ENCODE data around the gene BIN1.
"Not testable (repeated sequence)": the region's sequence is repeated elsewhere in the genome, so short reads cannot be mapped to it uniquely, and the experiment has no call there.

Gene BIN1

DNA sequence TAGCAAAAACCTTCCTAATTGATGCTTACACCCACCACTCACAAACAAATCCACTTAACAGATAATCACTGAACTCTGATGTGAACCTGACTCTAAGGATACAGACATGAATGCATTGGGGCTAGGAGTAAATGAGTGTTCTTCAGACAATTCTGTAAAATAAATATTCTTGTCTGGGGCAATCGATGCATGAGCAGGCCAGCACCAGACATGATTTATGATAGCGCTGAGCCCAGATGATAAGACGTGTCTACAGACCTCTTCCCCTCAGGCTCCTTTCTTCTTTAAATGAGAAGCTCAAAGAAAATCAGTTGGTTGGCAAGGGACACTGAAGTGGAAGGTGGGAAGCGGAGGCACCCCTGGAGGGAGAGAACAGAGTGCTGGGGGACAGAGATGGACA lies 27.3 kb upstream of the BIN1 start:
- in situ Hi-C loops (cut with MboI; ENCODE audit: low sequenced_read_pairs) = no loop called here

- in situ Hi-C loops (cut with MboI; ENCODE audit: low sequenced_read_pairs) = no loop called here
Measured at GRCh38 chr2:127133793-127134192, 26.8 kb upstream of the BIN1 start.

GRCh38 chr2:127130421-127130820 lies 23.5 kb upstream of the BIN1 start:
- in situ Hi-C loops (cut with MboI; ENCODE audit: low sequenced_read_pairs) = no loop called here

DNA sequence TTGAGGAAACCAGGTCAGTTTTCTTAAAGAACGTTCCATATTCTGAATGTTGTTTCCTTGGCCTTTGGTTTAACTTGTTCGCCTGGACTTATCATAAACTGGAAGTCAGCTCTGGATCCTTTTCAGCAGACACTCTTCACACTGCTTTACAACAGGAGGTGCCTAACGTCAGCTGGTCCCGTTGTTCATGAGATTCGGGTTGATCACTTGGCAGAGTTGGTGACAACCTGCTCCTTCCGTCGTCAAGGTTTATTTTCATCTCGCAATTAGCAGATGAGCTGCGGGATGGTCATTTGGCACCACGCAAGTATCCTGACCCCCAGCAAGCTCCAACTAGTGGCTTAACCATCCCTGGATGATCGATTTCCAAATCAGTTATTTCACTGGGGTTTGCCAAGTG lies 23.0 kb upstream of the BIN1 start:
- in situ Hi-C loops (cut with MboI; ENCODE audit: low sequenced_read_pairs) = no loop called here

- in situ Hi-C loops (cut with MboI; ENCODE audit: low sequenced_read_pairs) = no loop called here
Measured at GRCh38 chr2:127128445-127128904, 21.5 kb upstream of the BIN1 start.

DNA sequence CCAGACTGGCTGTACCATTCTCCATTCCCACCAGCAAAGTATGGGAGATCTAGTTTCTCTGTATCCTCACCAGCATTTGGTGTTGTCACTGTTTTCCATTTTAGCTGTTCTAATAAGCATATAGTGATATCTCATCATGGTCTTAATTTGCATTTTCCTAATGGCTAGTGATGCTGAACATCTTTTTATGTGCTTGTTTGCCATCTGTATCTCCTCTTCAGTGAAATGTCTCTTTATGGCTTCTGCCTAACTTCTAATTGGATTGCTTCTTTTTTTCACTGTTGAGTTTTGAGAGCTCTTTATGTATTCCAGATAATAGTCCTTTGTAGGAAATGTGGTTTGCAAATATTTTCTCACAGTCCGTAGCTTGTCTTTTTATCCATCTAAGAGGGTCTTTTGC lies 18.9 kb upstream of the BIN1 start:
- in situ Hi-C loops (cut with MboI; ENCODE audit: low sequenced_read_pairs) = no loop called here

DNA sequence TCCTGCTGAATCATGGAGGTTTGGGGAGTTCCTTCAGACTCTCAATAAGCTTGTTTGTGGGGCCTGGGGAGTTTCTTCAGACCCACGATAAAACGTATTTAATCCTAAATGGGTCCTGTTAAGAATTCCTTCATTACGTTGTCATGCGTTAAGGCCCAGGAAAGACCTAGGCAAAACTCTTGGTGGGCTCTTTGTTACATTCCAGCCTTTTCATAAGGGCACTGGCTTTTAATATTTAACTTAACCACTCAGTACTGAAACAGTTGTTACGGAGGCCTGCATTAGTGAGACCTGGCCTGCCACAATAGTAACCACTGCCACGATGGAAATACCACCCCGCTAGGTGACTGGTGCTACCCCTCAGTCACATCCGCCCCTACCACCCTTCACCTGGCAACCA lies 17.5 kb upstream of the BIN1 start:
- in situ Hi-C loops (cut with MboI; ENCODE audit: low sequenced_read_pairs) = no loop called here

DNA sequence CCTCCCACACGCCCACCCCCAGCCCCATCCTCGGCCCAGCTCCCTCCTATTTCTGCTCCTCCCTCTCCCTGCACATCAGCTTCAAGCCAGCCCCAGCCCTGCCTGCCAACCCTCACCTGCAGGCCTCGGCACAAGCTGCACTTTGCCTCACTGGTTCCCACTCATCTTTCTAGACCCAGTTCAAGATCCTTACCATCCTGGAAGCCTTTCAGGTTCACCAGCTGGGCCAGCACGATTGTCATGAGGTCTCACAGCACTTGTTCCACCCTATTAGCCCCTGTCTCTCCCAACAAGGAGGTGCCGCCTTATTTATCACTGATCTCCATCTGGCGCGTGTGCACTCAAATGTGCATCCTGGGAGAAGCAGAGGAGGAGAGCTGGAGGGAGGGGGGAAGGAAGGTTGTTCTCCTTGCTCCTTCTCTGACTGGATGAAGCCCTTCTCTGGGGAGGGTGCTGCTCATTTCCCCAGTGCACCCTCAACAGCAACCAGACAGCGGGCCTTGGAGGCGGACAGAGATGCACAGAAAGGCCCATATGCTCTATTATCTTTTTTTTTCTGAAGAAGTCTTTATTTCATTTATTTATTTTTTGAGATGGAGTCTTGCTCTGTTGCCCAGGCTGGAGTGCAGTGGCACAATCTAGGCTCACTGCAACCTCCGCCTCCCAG lies 15.5 kb upstream of the BIN1 start:
- in situ Hi-C loops (cut with MboI; ENCODE audit: low sequenced_read_pairs) = no loop called here

DNA sequence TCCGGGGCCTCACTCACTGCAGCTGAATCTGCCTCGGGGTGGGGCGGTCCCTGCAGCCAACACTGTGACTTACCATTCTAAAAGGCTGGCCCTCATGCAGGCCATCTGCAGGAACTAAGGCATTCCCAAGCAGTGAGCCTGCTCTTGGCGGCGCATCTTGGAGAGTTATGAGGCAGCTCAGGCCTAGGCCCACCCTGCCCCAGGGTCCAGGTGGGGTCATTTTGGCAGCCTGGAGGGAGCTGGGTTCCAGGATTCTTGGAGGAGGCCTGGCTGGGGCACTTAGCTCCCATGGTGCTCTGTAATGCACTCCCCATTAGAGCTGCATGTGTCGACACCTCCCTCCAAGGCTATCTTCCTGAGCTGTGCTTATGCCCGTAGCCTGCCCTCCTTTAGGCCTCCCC lies 14.8 kb upstream of the BIN1 start:
- in situ Hi-C loops (cut with MboI; ENCODE audit: low sequenced_read_pairs) = no loop called here

DNA sequence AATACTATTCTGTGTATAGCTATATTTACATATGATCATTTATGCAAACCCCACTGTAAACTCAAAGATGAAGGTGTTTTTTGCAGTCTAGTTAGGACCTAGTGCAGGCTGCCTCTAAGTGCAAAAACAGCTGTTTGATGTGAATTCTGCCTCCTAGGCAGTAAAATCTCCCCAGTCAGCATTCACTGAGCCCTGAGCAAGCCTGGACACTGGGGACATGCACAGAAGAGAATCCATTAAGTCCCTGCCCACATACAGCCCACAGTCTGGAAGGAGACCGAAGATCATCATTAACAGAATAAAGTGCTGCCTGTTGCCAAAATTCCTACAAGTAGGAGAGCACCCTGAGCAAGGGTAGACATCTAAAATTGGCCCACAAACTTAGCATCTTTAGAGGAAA lies 14.4 kb upstream of the BIN1 start:
- in situ Hi-C loops (cut with MboI; ENCODE audit: low sequenced_read_pairs) = no loop called here

DNA sequence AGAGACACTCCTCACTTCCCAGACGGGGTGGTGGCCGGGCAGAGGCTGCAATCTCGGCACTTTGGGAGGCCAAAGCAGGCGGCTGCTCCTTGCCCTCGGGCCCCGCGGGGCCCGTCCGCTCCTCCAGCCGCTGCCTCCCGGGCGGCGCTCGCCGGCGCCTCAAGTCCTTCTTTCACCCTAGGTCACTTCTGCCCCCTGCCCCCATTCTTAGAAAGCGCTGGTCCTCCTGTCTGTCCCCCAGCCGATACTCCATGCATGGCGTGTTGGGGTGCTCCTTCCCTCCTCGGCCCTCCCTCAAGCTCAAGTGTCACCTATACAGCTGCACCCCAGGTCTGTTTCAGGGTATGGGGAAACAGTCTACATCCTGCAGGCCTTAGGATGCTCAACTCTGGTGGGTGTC lies 13.5 kb upstream of the BIN1 start:
- in situ Hi-C loops (cut with MboI; ENCODE audit: low sequenced_read_pairs) = not testable (repeated sequence)

DNA sequence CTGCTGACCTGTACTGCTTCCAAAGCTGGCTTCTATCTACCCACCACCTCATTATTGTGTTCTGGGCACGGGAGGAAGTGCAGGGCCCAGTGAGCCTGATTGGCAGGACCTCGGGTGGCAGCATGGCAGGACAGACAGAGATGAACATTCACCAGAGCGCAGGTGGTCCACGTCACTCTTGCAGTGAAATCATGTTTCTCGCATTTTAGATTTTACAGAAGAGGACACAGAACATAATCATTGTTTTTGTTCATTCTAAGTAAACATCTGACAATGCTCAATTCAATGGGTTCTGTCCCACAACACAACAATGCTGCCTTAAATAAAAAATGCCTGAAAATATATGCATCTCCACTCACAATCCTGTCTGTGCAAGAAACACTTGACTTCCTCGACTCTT lies 11.5 kb upstream of the BIN1 start:
- in situ Hi-C loops (cut with MboI; ENCODE audit: low sequenced_read_pairs) = no loop called here

DNA sequence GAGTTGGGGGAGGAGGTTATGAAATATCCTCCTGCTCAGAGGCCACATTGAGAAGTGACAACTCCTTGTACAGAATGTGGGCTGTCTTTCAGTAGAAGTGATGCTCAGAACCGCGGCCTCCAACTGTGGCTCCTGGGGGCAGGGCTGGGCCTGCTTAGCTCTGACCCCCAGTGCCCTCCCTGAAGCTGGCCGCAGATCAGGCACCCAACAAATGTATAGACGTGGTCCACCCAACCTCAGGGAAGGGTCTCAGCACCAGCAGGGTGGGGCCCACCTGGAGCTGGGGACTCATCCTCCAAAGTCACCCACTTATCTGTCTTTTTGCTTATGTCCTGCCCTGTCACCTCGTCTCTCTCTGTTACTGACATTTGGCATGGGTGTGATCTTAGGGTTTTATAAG lies 11.1 kb upstream of the BIN1 start:
- in situ Hi-C loops (cut with MboI; ENCODE audit: low sequenced_read_pairs) = no loop called here

- in situ Hi-C loops (cut with MboI; ENCODE audit: low sequenced_read_pairs) = no loop called here
Measured at GRCh38 chr2:127117603-127118002, 10.6 kb upstream of the BIN1 start.

DNA sequence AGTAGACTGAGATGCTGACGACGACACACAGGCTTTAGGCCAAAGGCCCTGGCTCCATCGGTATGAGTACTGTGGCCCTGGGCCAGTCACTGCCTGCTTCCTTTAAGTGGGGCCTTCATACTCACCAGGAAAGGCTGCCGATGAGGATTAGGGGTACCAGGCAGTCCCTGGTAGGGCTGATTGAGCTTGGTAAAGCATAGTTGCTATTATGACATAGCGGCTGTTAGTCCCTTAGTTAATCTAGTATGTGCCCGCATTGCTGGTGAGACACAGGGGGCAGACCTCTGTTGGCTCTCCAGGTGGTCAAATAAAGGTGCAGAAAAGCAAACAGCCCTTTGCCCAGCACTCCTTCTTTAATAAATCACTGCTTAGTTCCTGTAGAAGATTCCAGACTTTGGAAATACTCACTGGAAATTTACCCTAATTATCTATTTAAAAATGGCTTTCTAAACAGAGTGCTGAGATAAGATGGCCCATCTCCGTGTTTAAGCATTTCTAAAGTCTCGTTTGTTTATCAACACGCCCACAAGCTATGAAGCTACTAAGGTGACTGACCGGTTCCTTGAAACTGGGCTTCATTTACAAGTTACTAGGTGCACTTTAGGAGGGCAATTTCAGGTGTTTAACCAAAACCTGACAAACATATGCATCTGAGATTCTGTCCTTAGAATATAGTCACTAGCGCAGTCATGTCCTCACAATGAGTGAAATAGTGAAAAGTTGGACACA lies 8.7 kb upstream of the BIN1 start:
- in situ Hi-C loops (cut with MboI; ENCODE audit: low sequenced_read_pairs) = no loop called here

- in situ Hi-C loops (cut with MboI; ENCODE audit: low sequenced_read_pairs) = no loop called here
Measured at GRCh38 chr2:127110985-127111384, 4.0 kb upstream of the BIN1 start.

DNA sequence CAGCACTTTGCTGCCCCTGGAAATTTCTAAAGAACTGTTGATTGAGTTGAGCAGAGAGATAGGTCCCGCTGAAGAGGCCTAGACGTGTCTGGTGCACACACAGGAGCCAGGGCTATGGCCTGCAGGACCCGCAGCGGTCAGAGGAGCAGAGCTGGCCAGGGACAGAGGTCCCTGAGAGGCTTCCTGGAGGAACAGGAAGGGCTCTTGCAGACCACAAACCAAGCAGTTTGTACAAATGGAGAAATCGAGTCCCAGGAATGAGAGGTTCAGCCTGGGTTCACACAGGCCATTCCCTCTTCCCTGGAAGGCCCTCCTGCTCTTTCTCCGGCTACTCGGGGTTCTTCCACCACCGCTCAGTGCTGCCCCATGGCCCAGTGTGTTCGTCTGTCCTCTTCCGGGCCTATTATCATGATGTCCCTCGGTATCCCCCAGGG lies 1.2 kb upstream of the BIN1 start:
- in situ Hi-C loops (cut with MboI; ENCODE audit: low sequenced_read_pairs) = no loop called here

DNA sequence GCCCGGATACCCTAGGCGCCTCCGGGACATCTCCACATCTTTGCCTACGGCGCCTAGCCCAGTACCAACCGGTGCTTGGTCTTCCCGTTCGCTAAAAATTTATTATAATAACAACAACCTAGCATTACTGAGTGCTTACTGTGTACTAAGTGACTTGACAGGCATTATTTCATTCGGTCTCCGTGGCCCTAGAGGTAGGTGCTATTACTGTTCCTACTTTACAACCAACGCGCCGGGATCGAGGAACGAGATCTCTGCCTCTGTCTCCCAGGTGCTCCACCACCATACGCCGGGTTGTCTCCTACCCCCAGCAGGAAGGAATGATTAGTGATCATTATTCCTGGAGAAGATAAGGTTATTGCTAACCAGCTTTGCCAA lies 657 bp upstream of the BIN1 start:
- in situ Hi-C loops (cut with MboI; ENCODE audit: low sequenced_read_pairs) = no loop called here

- in situ Hi-C loops (cut with MboI; ENCODE audit: low sequenced_read_pairs) = no loop called here
Measured at GRCh38 chr2:127106457-127106990, 430 bp downstream of the BIN1 start.

DNA sequence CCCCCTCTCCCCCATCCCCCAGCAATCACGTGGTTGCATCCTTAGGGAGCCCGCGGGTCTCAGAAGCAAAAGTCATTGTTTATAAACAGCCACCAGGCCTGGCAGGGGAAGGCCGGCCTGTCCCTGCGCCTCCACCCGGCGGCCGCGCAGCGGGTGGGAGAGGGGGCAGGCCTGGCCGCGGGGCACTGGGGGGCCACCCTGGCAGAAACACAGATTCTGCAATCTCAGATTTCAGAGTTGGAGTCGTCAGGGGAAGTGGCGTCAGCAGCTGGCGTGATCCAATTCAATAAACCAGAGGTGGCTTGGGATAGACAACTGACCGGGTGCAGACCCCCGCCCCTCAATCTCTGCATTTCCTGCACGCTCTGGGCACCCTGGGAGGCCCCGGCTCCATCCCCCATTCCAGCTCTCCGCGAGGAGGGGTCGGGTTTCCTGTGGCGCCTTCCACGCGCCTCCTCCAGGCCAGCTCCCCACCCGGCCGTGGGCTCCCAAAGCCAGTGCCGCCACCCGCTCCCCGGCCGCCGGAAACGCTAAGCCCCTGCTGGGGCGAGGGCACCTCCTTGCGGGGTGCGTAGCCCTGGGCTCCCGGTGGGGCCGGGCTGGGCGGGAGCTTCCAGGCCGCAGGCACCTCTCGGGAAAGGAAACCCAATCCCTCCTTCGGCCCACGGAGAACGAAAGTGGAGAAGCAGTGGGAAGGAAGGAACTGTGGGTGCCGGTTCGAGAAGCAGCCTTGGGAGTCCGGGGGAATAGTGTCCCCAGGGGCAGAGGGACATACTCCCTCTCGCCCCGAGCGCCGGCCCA lies 1.1 kb downstream of the BIN1 start:
- in situ Hi-C loops (cut with MboI; ENCODE audit: low sequenced_read_pairs) = no loop called here

GRCh38 chr2:127104881-127105655 lies 1.9 kb downstream of the BIN1 start:
- in situ Hi-C loops (cut with MboI; ENCODE audit: low sequenced_read_pairs) = no loop called here

Measured in HL-60/S4 treated with retinoic acid at 250 ng/mL for 4 days and 3 days (cell line).